Activated naive CD4-positive, alpha-beta T cell treated with anti-CD3 and anti-CD28 coated beads for 36 hours (primary cell): Measurements from ENCODE around the gene ACSM2B. TPM values are rescaled to one million over a fixed set of nuclear protein-coding genes. Genes with fewer than 3 reads are reported as not detected.
"Not testable (repeated sequence)": the region's sequence is repeated elsewhere in the genome, so short reads cannot be mapped to it uniquely, and the experiment has no call there.

Experiments
- CTCF ChIA-PET: fragments of 350-600 bp; sonication (Branson Sonifier 250); formaldehyde crosslinking; loops from one replicate; lab custom pipeline; 2021; ENCODE audit warnings: antibody characterized with exemption; lab: Charles Lee
- DNase-seq: peaks from one replicate; pipeline ENCODE4 v3.0.0-alpha.2; 2020
- H3K27ac Mint-ChIP-seq: one replicate; pipeline ENCODE4 v1.8.0; 2021; ENCODE audit warnings: mild to moderate bottlenecking, mixed read lengths
- H3K27me3 Mint-ChIP-seq: one replicate; pipeline ENCODE4 v1.8.0; 2021; ENCODE audit warnings: low read depth, mixed read lengths
- H3K36me3 Mint-ChIP-seq: one replicate; pipeline ENCODE4 v1.8.0; 2021; ENCODE audit warnings: low read depth, mixed read lengths
- H3K4me1 Mint-ChIP-seq: one replicate; pipeline ENCODE4 v1.8.0; 2021; ENCODE audit warnings: low read depth, mixed read lengths
- H3K4me3 Mint-ChIP-seq: one replicate; pipeline ENCODE4 v1.8.0; 2021; ENCODE audit warnings: mild to moderate bottlenecking, moderate library complexity, mixed read lengths
- H3K9me3 Mint-ChIP-seq: one replicate; pipeline ENCODE4 v1.8.0; 2021; ENCODE audit warnings: mixed read lengths
- intact Hi-C: fragments of 100-400 bp; cut with micrococcal nuclease; formaldehyde crosslinking; loops from one replicate; pipeline ENCODE4 v1.15.1; 2023
- total RNA-seq, 2 experiments: library from RNA; stranded (reverse); gene quantifications; one replicate each; pipeline ENCODE4 v1.2.3, GENCODE V29; 2021

ACSM2B gene
- total RNA-seq, 2 experiments from 2014 or later = not detected

- DNase-seq, H3K27ac Mint-ChIP-seq, intact Hi-C loops, H3K27me3 Mint-ChIP-seq, H3K4me3 Mint-ChIP-seq, CTCF ChIA-PET, H3K4me1 Mint-ChIP-seq, H3K36me3 Mint-ChIP-seq, H3K9me3 Mint-ChIP-seq: not testable (repeated sequence)
Measured at GRCh38 chr16:20540603-20541316, 35.4 kb downstream of the ACSM2B start.

- Mint-ChIP-seq H3K36me3 (no peaks in the 10 kb centered on the region), H3K27me3 (peaks cover 4% of the 10 kb centered on the region), H3K4me3 (no peak overlapping the region), H3K27ac (no peak overlapping the region), H3K9me3 (no peaks in the 10 kb centered on the region), H3K4me1 (no peaks in the 10 kb centered on the region)
- DNase-seq = no peak
- intact Hi-C loops = no loop called here
- CTCF ChIA-PET = no interaction called here
Measured at GRCh38 chr16:20538687-20539086, 37.5 kb downstream of the ACSM2B start.

- intact Hi-C loops = no loop called here
- Mint-ChIP-seq H3K4me1 (no peaks in the 10 kb centered on the region), H3K4me3 (no peak overlapping the region), H3K27me3 (peaks cover 4% of the 10 kb centered on the region), H3K9me3 (no peaks in the 10 kb centered on the region), H3K36me3 (no peaks in the 10 kb centered on the region), H3K27ac (no peak overlapping the region)
- no peak for DNase-seq
- CTCF ChIA-PET = no interaction called here
Measured at GRCh38 chr16:20538181-20538580, 38.0 kb downstream of the ACSM2B start.

- H3K36me3 Mint-ChIP-seq, intact Hi-C loops, H3K4me3 Mint-ChIP-seq, DNase-seq, H3K9me3 Mint-ChIP-seq, H3K4me1 Mint-ChIP-seq, H3K27ac Mint-ChIP-seq, CTCF ChIA-PET, H3K27me3 Mint-ChIP-seq: not testable (repeated sequence)
Measured at GRCh38 chr16:20536669-20537068, 39.5 kb downstream of the ACSM2B start.

GRCh38 chr16:20532284-20532792, 43.8 kb downstream of the ACSM2B start:
- H3K4me3 Mint-ChIP-seq, H3K27me3 Mint-ChIP-seq, H3K4me1 Mint-ChIP-seq, intact Hi-C loops, DNase-seq, CTCF ChIA-PET, H3K27ac Mint-ChIP-seq, H3K9me3 Mint-ChIP-seq, H3K36me3 Mint-ChIP-seq: not testable (repeated sequence)

- H3K4me1 Mint-ChIP-seq, intact Hi-C loops, H3K27me3 Mint-ChIP-seq, H3K27ac Mint-ChIP-seq, H3K9me3 Mint-ChIP-seq, CTCF ChIA-PET, H3K4me3 Mint-ChIP-seq, DNase-seq, H3K36me3 Mint-ChIP-seq: not testable (repeated sequence)
Measured at GRCh38 chr16:20531795-20532194, 44.4 kb downstream of the ACSM2B start.

- H3K27me3 Mint-ChIP-seq = peaks cover 17% of the 10 kb centered on the region
- H3K27ac Mint-ChIP-seq = no peak overlapping the region
- H3K4me3 Mint-ChIP-seq = no peak overlapping the region
- CTCF ChIA-PET = no interaction called here
- intact Hi-C loops = no loop called here
- H3K9me3 Mint-ChIP-seq = no peaks in the 10 kb centered on the region
- DNase-seq = no peak
- H3K4me1 Mint-ChIP-seq = no peaks in the 10 kb centered on the region
- H3K36me3 Mint-ChIP-seq = no peaks in the 10 kb centered on the region
Measured at GRCh38 chr16:20520103-20520502, 56.1 kb downstream of the ACSM2B start.

- Mint-ChIP-seq H3K9me3 (peaks cover 2% of the 10 kb centered on the region), H3K4me3 (no peak overlapping the region), H3K4me1 (no peaks in the 10 kb centered on the region), H3K27ac (no peak overlapping the region), H3K27me3 (peaks cover 25% of the 10 kb centered on the region), H3K36me3 (no peaks in the 10 kb centered on the region)
- no peak for DNase-seq
- CTCF ChIA-PET = no interaction called here
- intact Hi-C loops = no loop called here
Measured at GRCh38 chr16:20519231-20519630, 56.9 kb downstream of the ACSM2B start.

GRCh38 chr16:20517149-20517548, 59.0 kb downstream of the ACSM2B start:
- H3K36me3 Mint-ChIP-seq = no peaks in the 10 kb centered on the region
- H3K27ac Mint-ChIP-seq = no peak overlapping the region
- DNase-seq = no peak
- CTCF ChIA-PET = no interaction called here
- peaks cover 34% of the 10 kb centered on the region for H3K27me3 Mint-ChIP-seq
- no peaks in the 10 kb centered on the region for H3K4me1 Mint-ChIP-seq
- intact Hi-C loops = no loop called here
- peaks cover 2% of the 10 kb centered on the region for H3K9me3 Mint-ChIP-seq
- H3K4me3 Mint-ChIP-seq = no peak overlapping the region

GRCh38 chr16:20515688-20516090, 60.5 kb downstream of the ACSM2B start:
- no peaks in the 10 kb centered on the region for H3K4me1 Mint-ChIP-seq
- CTCF ChIA-PET = no interaction called here
- no peaks in the 10 kb centered on the region for H3K36me3 Mint-ChIP-seq
- no peak for DNase-seq
- H3K4me3 Mint-ChIP-seq = no peak overlapping the region
- peaks cover 31% of the 10 kb centered on the region for H3K27me3 Mint-ChIP-seq
- no peak overlapping the region for H3K27ac Mint-ChIP-seq
- intact Hi-C loops = no loop called here
- peaks cover 2% of the 10 kb centered on the region for H3K9me3 Mint-ChIP-seq

GRCh38 chr16:20510323-20510722, 65.8 kb downstream of the ACSM2B start:
- Mint-ChIP-seq H3K4me3 (no peak overlapping the region), H3K27me3 (peaks cover 18% of the 10 kb centered on the region), H3K9me3 (peaks cover 15% of the 10 kb centered on the region), H3K36me3 (no peaks in the 10 kb centered on the region), H3K27ac (no peak overlapping the region), H3K4me1 (no peaks in the 10 kb centered on the region)
- intact Hi-C loops = no loop called here
- DNase-seq = no peak
- CTCF ChIA-PET = no interaction called here

- H3K36me3 Mint-ChIP-seq = no peaks in the 10 kb centered on the region
- no peak for DNase-seq
- H3K4me1 Mint-ChIP-seq = no peaks in the 10 kb centered on the region
- no peak overlapping the region for H3K4me3 Mint-ChIP-seq
- H3K9me3 Mint-ChIP-seq = peaks cover 13% of the 10 kb centered on the region
- intact Hi-C loops = no loop called here
- CTCF ChIA-PET = no interaction called here
- no peaks in the 10 kb centered on the region for H3K27me3 Mint-ChIP-seq
- no peak overlapping the region for H3K27ac Mint-ChIP-seq
Measured at GRCh38 chr16:20507280-20507679, 68.9 kb downstream of the ACSM2B start.

GRCh38 chr16:20504418-20504817, 71.7 kb downstream of the ACSM2B start:
- H3K4me3 Mint-ChIP-seq = no peak overlapping the region
- no peak for DNase-seq
- no peaks in the 10 kb centered on the region for H3K27me3 Mint-ChIP-seq
- no peak overlapping the region for H3K27ac Mint-ChIP-seq
- peaks cover 13% of the 10 kb centered on the region for H3K9me3 Mint-ChIP-seq
- CTCF ChIA-PET = no interaction called here
- no peaks in the 10 kb centered on the region for H3K36me3 Mint-ChIP-seq
- intact Hi-C loops = no loop called here
- H3K4me1 Mint-ChIP-seq = no peaks in the 10 kb centered on the region
